Stimulated activated CD4-positive, alpha-beta T cell treated with anti-CD3 and anti-CD28 coated beads, Interleukin-15, amount 100 ng/mL, for 48 hours (primary cell): Measurements from ENCODE around the gene MIDN.
"Not testable (repeated sequence)": the region's sequence is repeated elsewhere in the genome, so short reads cannot be mapped to it uniquely, and the experiment has no call there.

Source experiments
- DNase-seq, 2 donors: peaks; one replicate each; pipeline ENCODE4 v3.0.0-alpha.2; 2020; ENCODE audit warnings: low read depth in 2 of 2

Gene MIDN

DNA sequence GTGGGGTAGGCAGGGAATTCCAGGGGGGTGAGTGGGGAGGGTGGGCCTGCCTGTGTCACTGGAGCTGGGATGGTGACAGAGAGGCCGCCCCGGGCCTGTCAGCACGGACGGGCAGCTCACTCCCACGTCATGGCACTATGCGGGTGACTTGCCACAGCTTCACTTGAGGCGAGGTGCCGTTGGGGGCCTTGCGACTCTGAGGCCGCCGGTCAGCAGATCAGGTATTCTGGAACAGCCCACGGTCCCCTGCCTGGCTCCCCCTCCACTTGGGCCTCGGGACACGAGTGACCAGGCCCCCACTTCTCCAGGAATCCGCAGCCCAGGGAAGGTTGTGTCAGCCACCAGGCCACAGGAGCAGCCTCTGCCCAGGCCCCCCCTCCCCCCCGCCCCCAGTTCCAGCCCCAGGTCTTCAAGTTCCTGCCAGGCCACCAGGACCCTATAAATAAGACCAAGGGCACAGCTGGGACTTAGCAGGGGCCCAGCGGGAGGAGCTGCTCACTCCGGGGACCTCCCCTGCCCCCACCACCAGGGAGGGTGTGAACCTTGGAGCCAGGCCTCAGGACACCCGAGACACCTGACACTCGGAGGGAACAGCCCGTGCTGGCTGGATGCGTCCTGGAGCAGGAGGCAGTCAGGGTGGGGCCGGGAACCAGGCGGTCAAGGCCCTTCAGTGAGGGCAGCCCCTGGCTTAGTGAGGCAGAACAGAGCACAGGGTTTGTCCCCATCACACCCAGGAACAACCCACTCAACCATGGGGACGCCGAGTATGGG, 2.7 kb upstream of the MIDN start:
- no peak for DNase-seq

- not testable (repeated sequence) for DNase-seq
These were observed 1.9 kb upstream of the MIDN start for GRCh38 chr19:1246265-1247087.

- no peak for DNase-seq
These were observed 640 bp upstream of the MIDN start for GRCh38 chr19:1247748-1248138.

DNA sequence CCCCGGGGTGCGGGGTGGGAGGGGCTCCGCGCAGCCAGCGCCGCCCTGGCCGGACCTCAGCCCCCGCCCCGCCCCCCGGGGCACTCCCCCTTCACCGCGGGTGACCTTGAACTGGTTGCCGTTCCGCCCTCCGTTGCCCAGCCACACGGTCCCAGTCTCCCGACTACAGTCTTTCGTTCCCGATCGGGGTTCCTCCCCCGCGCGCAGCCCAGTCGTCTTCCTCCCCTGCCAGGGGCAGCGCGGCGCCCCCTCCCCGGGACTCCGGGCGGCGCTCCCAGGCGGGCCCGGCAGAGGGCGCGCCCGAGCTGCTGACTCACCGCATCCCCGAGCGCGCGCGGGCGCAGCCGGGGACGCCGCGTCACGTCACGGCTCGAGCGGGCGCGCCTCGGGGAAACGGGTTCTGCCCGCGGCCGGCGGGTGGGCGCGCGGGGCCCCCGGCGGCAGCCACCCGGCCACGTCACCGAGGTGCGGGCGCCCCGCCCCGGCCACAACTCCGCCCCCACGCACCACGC, 459 bp downstream of the MIDN start:
- DNase-seq = peak in 1 of 2 donors; percentile 76

GRCh38 chr19:1249298-1249989, 1.1 kb downstream of the MIDN start:
- DNase-seq = peak; percentile 86 to 92

DNA sequence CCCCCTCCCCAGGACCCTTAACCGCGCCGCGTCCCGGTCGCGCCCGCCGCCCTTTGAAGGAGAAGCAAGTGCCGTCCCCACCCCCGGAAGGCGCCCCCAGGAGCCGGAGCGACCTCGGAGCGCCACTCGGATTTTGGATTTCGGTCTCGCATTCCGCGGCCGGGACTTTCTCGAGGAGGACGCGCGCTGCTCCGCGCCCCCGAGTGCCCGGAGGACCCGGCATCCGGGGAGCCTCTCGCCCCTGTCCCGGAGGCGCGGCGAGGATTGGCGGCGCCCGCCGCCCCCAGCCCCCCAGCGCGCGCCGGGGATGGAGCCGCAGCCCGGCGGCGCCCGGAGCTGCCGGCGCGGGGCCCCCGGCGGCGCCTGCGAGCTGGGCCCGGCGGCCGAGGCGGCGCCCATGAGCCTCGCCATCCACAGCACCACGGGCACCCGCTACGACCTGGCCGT, 1.6 kb downstream of the MIDN start:
- DNase-seq = no peak

GRCh38 chr19:1250437-1251260, 2.3 kb downstream of the MIDN start:
- no peak for DNase-seq

DNA sequence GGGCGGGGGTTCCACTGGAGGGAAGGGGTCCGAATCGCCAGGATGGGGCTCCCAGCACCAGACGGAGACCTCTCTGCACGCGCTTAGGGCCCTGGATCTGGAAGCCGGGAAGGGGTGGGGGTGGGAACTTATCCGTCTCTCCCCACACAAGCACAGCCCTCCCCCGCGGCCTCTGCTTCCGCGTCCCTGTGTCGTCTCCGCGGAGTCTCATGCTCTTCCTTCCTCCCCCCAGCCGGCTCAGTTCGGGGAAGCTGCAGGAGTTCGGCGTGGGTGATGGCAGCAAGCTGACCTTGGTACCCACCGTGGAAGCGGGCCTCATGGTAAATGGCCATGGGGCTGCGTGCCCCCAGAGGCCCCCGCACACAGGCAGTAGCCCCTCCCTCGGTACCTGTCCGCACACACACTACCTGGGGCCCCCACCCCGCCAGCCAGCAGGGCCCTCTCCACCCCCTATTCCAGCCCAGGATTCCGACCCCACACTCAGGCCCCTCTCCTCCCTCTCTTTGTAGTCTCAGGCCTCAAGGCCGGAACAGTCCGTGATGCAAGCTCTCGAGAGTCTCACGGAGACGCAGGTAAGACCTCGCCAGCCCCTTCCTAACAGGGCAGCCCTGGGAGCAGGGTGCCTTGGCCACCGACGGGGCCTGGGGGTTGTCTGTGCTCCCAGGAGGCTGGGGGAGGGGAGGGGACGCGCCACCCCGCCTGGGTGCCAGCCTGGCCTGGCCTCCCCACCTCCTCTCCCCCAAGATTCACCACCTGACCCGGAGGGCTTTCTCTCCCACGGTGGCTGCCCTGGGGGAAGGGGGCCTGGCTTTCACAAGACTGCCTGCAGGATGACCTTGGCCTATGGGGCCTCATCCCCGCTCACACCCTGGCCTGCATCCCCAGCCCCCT, 3.2 kb downstream of the MIDN start:
- DNase-seq = no peak

GRCh38 chr19:1252221-1252820, 3.9 kb downstream of the MIDN start:
- no peak for DNase-seq

DNA sequence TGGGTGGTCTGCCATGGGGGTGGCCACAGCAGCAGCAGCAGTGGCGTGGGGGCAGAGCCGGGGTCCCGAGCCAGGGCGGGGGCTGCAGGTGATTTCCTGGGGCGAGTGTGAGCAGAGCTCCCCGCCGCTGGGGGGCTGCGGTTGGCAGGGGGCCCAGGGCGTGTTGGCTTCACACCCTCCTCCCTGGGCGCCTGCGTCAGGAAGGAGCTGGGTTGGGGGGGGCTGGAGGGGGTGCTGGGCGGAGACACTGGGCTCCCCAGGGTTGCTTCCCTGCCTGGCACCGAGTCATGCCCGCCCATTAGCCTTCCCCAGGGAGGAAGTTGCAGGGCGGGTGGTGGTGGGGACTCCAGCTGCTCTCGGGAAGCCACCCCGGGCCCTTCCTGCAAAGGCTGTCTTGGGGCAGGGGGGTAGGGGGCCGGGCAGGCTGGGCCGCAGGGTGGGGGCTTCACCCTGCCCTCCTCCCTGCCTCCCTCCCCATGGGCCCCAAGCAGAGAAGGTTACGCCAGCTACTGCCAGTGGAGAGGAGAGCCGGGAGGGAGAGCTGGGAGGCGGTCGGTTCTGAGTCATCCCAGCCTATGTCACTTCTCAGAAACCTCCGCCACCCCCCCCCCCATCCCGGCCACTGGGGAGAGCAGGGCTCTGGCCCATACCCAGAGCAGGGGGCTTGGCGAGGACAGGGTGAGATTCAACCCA, 4.6 kb downstream of the MIDN start:
- peak in 1 of 2 donors; percentile 63 for DNase-seq

DNA sequence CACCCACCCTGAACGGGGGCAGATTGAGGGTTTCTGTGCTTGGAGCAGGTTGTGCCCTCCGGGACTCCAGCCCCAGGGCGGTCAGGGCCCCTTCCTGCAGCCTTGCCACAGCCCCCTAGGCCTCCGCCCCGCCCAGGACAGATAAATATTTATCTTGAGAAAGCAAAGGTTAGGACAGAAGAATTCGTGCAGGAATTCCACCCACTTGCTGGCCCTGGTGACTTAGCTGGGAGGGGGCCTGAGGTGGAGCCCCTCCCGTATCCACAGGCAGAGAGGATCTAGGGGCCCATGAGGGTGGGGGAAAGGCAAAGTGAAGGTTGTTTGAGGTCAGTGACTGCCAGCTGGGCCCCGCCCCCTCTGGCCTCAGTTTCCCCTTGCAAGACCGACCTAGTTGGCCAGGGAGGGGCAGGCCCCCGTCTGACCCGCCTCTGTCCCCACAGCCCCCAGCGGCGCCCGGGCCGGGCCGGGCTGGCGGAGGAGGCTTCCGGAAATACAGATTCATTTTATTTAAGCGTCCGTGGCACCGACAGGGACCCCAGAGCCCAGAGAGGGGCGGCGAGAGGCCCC, 5.2 kb downstream of the MIDN start:
- no peak for DNase-seq

DNA sequence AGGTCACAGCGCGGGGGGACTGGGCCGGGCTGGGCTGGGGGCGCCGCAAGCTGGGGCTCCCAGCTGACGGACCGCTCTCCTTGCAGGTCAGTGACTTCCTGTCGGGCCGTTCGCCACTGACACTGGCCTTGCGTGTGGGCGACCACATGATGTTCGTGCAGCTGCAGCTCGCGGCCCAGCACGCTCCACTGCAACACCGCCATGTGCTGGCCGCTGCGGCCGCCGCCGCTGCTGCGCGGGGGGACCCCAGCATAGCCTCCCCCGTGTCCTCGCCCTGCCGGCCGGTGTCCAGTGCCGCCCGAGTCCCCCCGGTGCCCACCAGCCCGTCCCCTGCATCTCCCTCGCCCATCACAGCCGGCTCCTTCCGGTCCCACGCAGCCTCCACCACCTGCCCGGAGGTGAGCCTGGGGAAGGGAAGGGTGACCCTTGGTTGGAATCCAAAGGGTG, 5.7 kb downstream of the MIDN start:
- no peak for DNase-seq

GRCh38 chr19:1254530-1255185, 6.3 kb downstream of the MIDN start:
- DNase-seq = no peak

DNA sequence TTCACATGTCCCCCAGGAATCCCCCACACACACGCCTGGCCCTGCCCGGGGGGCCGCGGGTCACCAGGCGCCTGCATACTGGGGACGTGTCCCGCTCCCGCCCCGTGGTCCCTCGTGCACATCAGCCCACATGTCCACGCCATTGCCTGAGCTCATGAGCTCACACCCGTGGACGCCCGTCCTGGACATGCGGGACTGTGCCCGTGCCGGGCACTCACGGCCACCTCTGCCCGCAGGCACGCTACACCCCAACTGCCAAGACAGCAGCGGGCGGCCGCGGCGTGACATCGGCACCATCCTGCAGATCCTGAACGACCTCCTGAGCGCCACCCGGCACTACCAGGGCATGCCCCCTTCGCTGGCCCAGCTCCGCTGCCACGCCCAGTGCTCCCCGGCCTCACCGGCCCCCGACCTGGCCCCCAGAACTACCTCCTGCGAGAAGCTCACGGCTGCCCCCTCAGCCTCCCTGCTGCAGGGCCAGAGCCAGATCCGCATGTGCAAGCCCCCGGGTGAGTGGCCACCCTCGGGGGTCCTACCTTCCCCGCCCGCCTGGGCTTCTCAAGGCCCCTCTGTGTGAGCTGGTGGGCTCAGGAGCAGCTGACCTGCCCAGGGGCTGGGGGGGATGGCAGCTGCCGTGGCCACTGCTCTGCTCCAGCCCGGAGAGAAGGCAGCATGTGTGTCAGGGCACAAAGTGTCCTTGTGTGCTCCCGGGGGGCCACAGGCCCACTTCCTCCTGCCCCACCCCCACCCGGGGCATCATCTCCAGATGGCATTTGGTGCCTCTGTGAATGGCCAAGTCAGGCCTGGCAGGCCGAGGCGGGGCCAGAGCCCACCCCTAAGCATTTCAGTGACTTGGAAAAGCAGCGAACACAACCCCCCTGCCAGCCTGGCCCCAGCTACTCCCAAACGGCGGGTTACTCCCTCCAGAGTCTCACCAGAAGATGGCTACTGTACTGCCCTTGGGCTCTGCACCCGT, 7.1 kb downstream of the MIDN start:
- DNase-seq = no peak

DNA sequence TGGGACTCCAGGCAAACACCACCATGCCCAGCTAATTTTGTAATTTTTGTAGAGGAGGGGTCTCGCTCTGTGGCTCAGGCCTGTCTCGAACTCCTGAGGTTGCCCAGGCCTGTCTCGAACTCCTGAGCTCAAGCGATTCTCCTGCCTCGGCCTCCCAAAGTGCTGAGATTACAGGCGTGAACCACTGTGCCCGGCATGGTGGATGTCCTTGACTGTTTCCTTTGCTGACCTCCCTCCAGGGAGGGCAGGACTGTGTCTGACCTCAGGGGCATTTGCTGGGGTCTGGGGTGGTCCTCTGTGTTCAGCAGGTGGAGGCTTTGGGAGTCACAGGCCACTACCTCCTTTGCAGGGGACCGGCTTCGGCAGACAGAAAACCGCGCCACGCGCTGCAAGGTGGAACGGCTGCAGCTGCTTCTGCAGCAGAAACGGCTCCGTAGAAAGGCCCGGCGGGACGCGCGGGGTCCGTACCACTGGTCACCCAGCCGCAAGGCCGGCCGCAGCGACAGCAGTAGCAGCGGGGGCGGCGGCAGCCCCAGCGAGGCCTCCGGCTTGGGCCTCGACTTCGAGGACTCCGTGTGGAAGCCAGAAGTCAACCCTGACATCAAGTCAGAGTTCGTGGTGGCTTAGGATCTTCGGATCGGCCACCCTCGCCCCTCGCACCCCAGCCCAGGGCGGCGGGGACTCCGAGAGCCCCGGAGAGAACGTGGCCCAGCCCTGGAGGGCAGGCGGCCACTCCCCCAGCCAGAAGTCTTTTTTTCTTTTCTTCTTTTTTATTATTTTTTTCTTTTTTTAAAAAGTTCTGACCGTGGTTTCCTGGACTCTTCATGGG, 8.5 kb downstream of the MIDN start:
- no peak for DNase-seq

DNA sequence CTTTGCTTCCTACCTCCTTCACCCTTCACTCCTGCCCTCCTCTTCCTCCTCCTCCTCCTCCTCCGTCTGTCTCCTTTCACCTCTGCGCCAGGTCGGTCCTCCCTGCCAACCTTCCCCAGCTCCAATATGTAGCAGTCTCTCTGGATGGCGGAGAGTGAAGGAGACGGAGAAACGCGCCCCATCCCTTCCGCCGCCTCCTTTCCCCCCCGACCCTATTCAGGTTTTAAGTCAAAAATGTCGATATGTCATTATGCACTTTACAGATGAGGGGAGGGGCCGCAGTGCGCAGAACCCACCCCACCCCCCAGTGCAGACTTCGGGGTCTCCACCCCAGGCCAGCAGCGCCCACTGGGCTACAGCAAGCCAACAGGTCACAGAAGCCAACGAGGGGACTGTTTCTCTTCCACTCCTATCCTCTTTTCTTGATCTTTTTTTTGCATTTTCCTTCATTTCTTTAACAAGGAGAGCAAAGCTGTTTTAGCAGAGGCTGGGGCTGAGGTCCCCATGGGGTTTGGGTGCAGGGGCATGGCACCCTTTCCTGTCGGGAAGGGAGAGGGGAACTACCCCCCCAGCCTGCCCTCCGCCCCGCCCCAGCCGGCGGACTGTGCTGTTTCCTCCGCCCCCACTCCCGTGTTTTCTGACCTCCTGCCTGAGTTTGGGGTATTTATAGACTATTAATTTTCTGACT, 9.2 kb downstream of the MIDN start:
- DNase-seq = no peak
